Esophagus muscularis mucosa (tissue), 4 donors: ENCODE data around the gene NQO2.

Source experiments
- EP300 ChIP-seq: sonication (generic); formaldehyde crosslinking; IDR thresholded peaks from one replicate; pipeline ENCODE4 v1.6.1; 2017; ENCODE audit warnings: antibody characterized with exemption
- POLR2A ChIP-seq: fragments of 450-650 bp; IDR thresholded peaks from one replicate; pipeline ENCODE4 v1.6.1; 2017; ENCODE audit warnings: antibody characterized with exemption, moderate library complexity, mild to moderate bottlenecking, low read depth
- TF ChIP-seq, protein P1 (sequence below), 3 experiments: fragments of 200-600 bp in 2 of 3; fragments of 450-650 bp in 1 of 3; sonication (generic) in 2 of 3; IDR thresholded peaks; one replicate each; pipeline ENCODE4 v1.5.1; 2017 to 2019; ENCODE audit warnings: antibody characterized with exemption in 3 of 3, mild to moderate bottlenecking in 2 of 3, moderate library complexity in 1 of 3

DNA sequence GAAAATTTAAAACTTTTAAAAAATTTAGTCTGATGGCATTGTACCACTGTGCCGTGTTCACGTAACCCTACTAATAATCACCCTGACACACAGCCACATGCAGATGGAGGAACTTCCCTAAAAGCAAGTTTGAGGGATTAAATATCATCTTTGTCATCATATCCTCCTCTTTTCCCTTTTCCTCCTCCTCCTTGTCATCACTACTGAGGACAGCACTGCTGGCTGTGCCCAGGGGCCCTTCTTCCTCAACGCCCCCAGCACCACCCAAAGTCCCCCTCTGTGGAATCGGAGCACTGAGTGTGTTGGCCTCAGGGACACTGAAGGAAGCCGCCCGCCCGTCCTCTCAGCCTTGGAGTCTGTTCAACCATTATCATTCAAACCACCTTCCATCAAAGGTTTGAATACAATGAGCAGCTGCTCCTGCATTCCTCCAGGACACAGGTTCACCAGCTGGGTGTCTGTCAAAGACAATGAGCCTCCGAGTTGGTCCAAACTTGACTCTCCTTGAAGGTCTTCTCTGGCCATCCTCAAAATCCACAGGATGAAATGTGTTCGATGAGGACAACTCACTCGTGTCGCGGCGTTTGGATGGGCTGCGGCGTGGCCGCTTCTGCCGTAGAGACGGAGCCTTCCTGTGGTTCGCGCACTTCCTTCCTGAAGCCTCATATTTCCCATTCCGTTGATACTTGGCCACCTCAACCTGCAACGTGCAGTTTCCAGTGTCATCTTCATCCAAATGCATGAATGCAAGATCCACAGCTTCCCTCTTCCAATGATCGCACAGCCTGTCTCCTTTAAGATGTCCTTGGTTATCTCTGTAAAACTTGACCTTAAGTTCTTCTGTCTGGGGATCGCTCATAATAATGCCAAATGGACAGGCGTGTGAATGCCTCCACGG is 23.3 kb downstream of the NQO2 start:
- TF ChIP-seq POLR2A, result no peak
- TF ChIP-seq EP300, result no peak
- TF ChIP-seq, protein P1, sequence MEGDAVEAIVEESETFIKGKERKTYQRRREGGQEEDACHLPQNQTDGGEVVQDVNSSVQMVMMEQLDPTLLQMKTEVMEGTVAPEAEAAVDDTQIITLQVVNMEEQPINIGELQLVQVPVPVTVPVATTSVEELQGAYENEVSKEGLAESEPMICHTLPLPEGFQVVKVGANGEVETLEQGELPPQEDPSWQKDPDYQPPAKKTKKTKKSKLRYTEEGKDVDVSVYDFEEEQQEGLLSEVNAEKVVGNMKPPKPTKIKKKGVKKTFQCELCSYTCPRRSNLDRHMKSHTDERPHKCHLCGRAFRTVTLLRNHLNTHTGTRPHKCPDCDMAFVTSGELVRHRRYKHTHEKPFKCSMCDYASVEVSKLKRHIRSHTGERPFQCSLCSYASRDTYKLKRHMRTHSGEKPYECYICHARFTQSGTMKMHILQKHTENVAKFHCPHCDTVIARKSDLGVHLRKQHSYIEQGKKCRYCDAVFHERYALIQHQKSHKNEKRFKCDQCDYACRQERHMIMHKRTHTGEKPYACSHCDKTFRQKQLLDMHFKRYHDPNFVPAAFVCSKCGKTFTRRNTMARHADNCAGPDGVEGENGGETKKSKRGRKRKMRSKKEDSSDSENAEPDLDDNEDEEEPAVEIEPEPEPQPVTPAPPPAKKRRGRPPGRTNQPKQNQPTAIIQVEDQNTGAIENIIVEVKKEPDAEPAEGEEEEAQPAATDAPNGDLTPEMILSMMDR (IDR thresholded peaks at IDR 0.05), result no peak
